Heart left ventricle (tissue), 13 donors: ENCODE results near the gene FAM167B.

ENCODE experiments used
- POLR2A ChIP-seq, 2 donors: fragments of 450-650 bp; IDR thresholded peaks; one replicate each; pipeline ENCODE4 v1.6.1; 2017; ENCODE audit warnings: antibody characterized with exemption in 2 of 2, mild to moderate bottlenecking in 2 of 2, moderate library complexity in 2 of 2
- TF ChIP-seq, protein P1 (sequence below), 12 donors: fragments of 200-600 bp; sonication (generic) in 4 of 12; IDR thresholded peaks; one replicate each; pipeline versions ENCODE4 v1.5.0 to v1.8.0; 2018 to 2022; ENCODE audit warnings: antibody characterized with exemption in 12 of 12, mild to moderate bottlenecking in 5 of 12
- donor health status: ischemic (EF 13 %, LVEDD 7.1; RV severe dilation, severe dysfunction).
- donor health status: DM: no; HTN: yes; CAD: no.
- donor health status: DM: no; HTN: no; CAD: no.
- donor health status: ischemic (EF 25% LVEDD 6.9; RV normal size, moderate dysfunction).
- donor health status: ischemic (EF 25% LVEDD 5.7; RV mildly dilated, moderate dysfunction).
- donor health status: ischemic (EF 35%, LVEDD 5.7; RV mildly dilated, moderate dysfunction).
- donor health status: nonischemic (EF 11% LVEDD 7.7; RV severe dilation, severe dysfunction).
- donor health status: DM: yes; HTN: yes; CAD: no.
- donor health status: PGD.
- donor health status: ischemic (EF 29% LVEDD 5.4; RV normal size, mild dysfunction).
- donor health status: nonischemic (EF 23%, LVEDD 6.1; RV moderate dilation, normal function).

DNA sequence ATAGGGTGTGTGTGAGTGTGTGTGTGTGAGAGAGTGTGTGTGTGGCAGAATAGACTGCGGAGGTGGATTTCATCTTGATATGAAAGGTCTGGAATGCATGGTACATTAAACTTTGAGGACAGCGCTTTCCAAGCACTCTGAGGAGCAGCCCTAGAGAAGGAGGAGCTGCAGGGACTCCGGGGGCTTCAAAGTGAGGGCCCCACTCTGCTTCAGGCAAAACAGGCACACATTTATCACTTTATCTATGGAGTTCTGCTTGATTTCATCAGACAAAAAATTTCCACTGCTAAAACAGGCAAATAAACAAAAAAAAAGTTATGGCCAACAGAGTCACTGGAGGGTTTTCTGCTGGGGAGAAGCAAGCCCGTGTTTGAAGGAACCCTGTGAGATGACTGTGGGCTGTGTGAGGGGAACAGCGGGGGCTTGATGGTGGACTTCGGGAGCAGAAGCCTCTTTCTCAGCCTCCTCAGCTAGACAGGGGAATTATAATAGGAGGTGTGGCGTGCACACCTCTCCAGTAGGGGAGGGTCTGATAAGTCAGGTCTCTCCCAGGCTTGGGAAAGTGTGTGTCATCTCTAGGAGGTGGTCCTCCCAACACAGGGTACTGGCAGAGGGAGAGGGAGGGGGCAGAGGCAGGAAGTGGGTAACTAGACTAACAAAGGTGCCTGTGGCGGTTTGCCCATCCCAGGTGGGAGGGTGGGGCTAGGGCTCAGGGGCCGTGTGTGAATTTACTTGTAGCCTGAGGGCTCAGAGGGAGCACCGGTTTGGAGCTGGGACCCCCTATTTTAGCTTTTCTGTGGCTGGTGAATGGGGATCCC lies 26.6 kb downstream of the FAM167B start:
- no peak for TF ChIP-seq POLR2A (IDR thresholded peaks at IDR 0.05)
- TF ChIP-seq, protein P1, sequence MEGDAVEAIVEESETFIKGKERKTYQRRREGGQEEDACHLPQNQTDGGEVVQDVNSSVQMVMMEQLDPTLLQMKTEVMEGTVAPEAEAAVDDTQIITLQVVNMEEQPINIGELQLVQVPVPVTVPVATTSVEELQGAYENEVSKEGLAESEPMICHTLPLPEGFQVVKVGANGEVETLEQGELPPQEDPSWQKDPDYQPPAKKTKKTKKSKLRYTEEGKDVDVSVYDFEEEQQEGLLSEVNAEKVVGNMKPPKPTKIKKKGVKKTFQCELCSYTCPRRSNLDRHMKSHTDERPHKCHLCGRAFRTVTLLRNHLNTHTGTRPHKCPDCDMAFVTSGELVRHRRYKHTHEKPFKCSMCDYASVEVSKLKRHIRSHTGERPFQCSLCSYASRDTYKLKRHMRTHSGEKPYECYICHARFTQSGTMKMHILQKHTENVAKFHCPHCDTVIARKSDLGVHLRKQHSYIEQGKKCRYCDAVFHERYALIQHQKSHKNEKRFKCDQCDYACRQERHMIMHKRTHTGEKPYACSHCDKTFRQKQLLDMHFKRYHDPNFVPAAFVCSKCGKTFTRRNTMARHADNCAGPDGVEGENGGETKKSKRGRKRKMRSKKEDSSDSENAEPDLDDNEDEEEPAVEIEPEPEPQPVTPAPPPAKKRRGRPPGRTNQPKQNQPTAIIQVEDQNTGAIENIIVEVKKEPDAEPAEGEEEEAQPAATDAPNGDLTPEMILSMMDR (IDR thresholded peaks at IDR 0.05) = no peak
